Iris pigment epithelial cell (primary cell): ENCODE results near the gene UPB1.
A peak's percentile ranks its signal among the peaks of the same experiment; 100 is the strongest.
"Not testable (repeated sequence)": the region's sequence is repeated elsewhere in the genome, so short reads cannot be mapped to it uniquely, and the experiment has no call there.

Source experiments
- DNase-seq: peaks from one replicate; pipeline ENCODE4 v3.0.0-alpha.2; 2011; ENCODE audit warnings: low read depth

UPB1 gene

GRCh38 chr22:24504956-24505736 lies 10.0 kb downstream of the UPB1 start:
- no peak for DNase-seq

- peak; percentile 44 for DNase-seq
These were observed 11.8 kb downstream of the UPB1 start for GRCh38 chr22:24506802-24507438.

- no peak for DNase-seq
These were observed 12.6 kb downstream of the UPB1 start for GRCh38 chr22:24507716-24508115.

- DNase-seq, result peak; percentile 79
These were observed 15.8 kb downstream of the UPB1 start for GRCh38 chr22:24510637-24511625.

- DNase-seq, result no peak
These were observed 16.9 kb downstream of the UPB1 start for GRCh38 chr22:24512043-24512442.

- no peak for DNase-seq
These were observed 18.5 kb downstream of the UPB1 start for GRCh38 chr22:24513378-24514240.

GRCh38 chr22:24514241-24515026 lies 19.3 kb downstream of the UPB1 start:
- DNase-seq, result no peak

GRCh38 chr22:24515027-24515338 lies 19.9 kb downstream of the UPB1 start:
- no peak for DNase-seq

GRCh38 chr22:24516301-24516737 lies 21.2 kb downstream of the UPB1 start:
- peak; percentile 93 for DNase-seq

GRCh38 chr22:24517446-24517845 lies 22.3 kb downstream of the UPB1 start:
- no peak for DNase-seq

- DNase-seq, result no peak
These were observed 23.1 kb downstream of the UPB1 start for GRCh38 chr22:24518228-24518627.

- no peak for DNase-seq
These were observed 23.8 kb downstream of the UPB1 start for GRCh38 chr22:24518771-24519485.

GRCh38 chr22:24519496-24519895 lies 24.4 kb downstream of the UPB1 start:
- no peak for DNase-seq

- peak; percentile 62 for DNase-seq
These were observed 26.7 kb downstream of the UPB1 start for GRCh38 chr22:24521791-24522245.

GRCh38 chr22:24523873-24524272 lies 28.7 kb downstream of the UPB1 start:
- peak; percentile 65 for DNase-seq

- peak; percentile 63 for DNase-seq
These were observed 30.4 kb downstream of the UPB1 start for GRCh38 chr22:24525416-24526037.

- no peak for DNase-seq
These were observed 31.1 kb downstream of the UPB1 start for GRCh38 chr22:24526191-24526590.

GRCh38 chr22:24529898-24530297 lies 34.8 kb downstream of the UPB1 start:
- no peak for DNase-seq

GRCh38 chr22:24530968-24531367 lies 35.8 kb downstream of the UPB1 start:
- not testable (repeated sequence) for DNase-seq
